Stromal cell of bone marrow (primary cell): ENCODE measurements around the gene CFTR.

Experiments
- DNase-seq: peaks from one replicate; pipeline ENCODE4 v3.0.0-alpha.2; 2012; ENCODE audit warnings: low read depth

CFTR gene

DNA sequence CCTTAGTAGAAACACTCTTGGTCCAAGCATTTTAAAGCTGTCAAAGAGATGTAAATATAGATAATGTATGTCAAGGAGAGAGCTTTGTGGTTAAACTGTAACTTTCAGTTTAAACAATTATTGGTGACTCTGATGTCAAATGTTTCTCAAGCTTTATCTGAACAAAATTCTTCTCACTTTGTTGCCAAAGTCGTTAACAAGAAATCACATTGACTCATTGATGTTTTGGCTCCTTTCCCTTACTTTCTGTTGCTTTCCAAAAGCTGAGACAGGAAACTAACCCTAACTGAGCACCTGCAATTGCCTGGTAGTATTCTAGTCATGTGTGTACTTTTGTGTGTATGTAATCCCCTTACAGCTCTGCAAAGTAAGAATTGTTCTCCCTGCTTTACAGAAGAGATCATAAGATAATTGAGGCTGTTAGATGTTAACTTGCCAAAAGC is 108.5 kb downstream of the CFTR start:
- peak; percentile 0 for DNase-seq

DNA sequence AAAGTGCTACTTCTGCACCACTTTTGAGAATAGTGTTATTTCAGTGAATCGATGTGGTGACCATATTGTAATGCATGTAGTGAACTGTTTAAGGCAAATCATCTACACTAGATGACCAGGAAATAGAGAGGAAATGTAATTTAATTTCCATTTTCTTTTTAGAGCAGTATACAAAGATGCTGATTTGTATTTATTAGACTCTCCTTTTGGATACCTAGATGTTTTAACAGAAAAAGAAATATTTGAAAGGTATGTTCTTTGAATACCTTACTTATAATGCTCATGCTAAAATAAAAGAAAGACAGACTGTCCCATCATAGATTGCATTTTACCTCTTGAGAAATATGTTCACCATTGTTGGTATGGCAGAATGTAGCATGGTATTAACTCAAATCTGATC is 110.4 kb downstream of the CFTR start:
- no peak for DNase-seq

DNA sequence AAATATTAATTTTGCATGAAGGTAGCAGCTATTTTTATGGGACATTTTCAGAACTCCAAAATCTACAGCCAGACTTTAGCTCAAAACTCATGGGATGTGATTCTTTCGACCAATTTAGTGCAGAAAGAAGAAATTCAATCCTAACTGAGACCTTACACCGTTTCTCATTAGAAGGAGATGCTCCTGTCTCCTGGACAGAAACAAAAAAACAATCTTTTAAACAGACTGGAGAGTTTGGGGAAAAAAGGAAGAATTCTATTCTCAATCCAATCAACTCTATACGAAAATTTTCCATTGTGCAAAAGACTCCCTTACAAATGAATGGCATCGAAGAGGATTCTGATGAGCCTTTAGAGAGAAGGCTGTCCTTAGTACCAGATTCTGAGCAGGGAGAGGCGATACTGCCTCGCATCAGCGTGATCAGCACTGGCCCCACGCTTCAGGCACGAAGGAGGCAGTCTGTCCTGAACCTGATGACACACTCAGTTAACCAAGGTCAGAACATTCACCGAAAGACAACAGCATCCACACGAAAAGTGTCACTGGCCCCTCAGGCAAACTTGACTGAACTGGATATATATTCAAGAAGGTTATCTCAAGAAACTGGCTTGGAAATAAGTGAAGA is 112.3 kb downstream of the CFTR start:
- DNase-seq: no peak

GRCh38 chr7:117596134-117596533 is 116.3 kb downstream of the CFTR start:
- no peak for DNase-seq

DNA sequence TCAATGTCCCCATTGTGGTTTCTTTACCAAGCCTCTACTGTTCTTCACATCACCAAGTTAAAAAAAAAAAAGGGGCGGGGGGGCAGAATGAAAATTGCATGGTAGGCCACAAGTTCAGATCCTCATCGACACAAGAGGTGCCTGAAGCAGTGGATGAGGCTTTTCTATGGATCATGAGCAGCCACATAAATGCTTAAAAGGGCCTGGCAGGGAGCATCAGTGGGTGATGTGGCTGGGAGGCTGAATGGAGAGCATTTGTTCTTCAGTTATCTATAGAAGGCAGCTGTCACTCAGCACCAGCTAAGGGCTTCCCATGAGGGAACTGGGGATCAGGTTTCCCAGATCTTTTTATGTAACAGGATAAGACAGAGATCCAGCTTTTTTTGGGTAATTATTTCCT is 117.9 kb downstream of the CFTR start:
- no peak for DNase-seq

GRCh38 chr7:117600911-117601310 is 121.1 kb downstream of the CFTR start:
- DNase-seq: no peak

- DNase-seq: no peak
Measured at GRCh38 chr7:117603627-117604026, 123.8 kb downstream of the CFTR start.

DNA sequence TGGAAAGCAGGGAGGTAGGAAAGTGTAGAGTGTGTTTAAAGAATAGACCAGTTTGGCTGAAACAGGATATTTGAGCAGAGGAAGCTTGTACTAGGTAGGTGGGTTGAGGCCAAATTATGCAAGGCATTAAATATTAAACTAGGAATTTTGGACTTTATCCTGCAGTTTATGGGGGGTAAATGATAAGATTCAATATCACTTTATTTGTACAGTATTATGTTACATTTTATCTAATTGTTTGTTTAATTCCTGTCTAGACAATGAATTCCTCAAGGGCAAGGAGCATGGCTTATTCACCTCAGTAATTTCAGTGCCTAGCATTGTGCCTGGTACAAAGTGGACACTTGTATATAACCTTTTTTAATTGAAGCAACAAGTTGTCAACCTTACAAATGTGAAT is 125.9 kb downstream of the CFTR start:
- no peak for DNase-seq

DNA sequence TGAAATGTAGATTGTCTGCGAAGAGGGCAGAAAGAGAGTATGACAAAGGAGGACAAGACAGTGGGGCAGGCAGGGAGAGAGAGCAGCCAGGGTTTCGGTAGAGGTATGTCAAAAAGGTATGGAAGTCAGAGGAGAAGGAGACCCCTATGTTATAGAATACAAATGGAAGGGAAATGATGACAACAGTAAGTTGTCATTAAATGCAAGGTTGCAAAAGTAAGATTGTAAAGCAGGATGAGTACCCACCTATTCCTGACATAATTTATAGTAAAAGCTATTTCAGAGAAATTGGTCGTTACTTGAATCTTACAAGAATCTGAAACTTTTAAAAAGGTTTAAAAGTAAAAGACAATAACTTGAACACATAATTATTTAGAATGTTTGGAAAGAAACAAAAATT is 126.3 kb downstream of the CFTR start:
- no peak for DNase-seq

GRCh38 chr7:117610396-117610795 is 130.6 kb downstream of the CFTR start:
- no peak for DNase-seq

GRCh38 chr7:117612637-117613036 is 132.8 kb downstream of the CFTR start:
- no peak for DNase-seq

DNA sequence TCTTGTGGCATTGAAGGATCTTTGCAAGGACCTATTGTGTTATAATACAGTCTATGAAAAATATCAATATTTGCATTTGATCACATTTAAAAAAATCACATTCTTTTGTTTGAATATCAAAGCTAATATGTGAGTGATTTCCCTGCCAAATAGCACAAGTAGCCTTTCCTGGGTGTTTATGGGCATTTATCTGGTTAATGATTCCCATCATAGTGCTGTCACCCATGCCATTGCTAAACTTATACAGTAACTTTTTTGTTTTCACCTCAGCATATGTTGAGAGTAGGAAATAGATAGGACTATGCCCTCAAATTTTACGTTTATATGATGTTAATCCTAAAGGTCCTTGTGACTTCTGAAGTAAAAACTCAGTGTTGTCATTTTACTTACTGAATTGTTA is 136.9 kb downstream of the CFTR start:
- no peak for DNase-seq

- no peak for DNase-seq
Measured at GRCh38 chr7:117619681-117620080, 139.9 kb downstream of the CFTR start.

GRCh38 chr7:117621075-117621618 is 141.3 kb downstream of the CFTR start:
- DNase-seq: no peak

- DNase-seq: no peak
Measured at GRCh38 chr7:117623606-117624005, 143.8 kb downstream of the CFTR start.

- DNase-seq: no peak
Measured at GRCh38 chr7:117630501-117630900, 150.7 kb downstream of the CFTR start.

DNA sequence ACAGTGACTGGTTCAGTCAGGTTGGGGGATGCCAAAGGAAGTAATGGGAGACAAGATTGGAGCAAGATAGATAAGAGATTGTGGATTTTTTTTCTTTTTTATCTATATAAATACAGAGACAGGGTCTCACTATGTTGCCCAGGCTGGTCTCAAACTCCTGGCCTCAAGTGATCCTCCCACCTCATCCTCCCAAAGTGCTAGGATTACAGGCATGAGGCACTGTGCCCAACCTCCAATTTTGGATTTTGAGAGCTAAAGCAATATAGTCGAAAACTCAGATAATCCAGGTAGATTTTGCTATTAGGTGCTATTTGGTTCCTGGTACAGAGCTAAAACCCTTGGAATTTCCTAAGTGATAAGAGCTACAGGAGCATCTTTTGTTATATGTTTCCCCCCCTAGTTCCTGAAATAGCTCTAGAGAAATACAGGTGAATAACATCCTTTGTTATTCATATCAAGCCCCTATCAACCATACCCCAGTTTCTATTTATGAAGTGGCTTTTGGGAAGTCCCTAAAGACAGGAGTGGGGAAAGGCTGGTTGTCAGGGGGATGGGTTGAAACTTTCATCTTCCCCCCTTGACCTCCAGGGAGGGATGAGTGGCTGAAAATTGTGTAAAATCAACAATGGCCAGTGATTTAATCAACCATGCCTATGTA is 151.2 kb downstream of the CFTR start:
- no peak for DNase-seq

- no peak for DNase-seq
Measured at GRCh38 chr7:117631652-117632051, 151.8 kb downstream of the CFTR start.

DNA sequence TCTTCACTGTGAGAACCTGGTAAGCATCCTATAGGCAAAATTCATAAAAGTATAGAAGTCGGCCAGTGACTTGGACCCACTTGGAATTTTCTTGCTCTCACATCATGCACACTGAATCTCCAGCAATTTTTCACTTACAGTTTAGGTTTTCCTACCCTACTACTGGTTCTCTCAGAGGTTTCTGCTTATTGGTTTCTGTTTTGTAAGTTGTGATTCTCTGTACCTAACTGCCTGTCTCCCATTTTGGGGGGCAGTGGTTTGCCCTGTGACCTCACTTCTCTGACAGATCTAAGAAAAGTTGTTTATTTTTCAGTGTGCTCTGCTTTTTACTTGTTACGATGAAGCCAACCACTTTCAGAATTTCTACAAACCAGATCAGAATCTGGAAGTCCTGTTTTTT is 158.1 kb downstream of the CFTR start:
- DNase-seq: no peak

GRCh38 chr7:117639966-117640365 is 160.1 kb downstream of the CFTR start:
- DNase-seq: no peak

DNA sequence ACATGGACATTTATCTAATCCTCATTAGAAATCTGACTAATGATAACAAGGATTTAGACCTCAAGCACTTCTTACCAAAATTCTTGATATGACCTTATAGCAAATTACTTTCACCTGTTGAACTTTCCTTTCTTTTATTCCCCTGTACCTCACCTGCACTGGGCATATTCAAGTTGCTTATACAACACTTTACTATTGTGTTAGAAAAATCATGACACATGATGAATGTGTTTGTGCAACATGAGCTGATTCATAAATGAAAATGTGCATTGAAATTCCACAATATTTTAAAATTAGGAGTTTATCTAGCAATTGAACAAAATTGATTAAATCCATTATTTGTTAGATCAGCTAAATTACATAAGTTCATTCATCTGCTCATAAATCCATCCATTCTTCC is 160.6 kb downstream of the CFTR start:
- DNase-seq: no peak

- DNase-seq: peak; percentile 10
Measured at GRCh38 chr7:117645481-117646165, 165.8 kb downstream of the CFTR start.

GRCh38 chr7:117648203-117648866 is 168.5 kb downstream of the CFTR start:
- DNase-seq: no peak
